HG03064 (cell line): Measurements from ENCODE around the gene TCERG1L.
"Not testable (repeated sequence)": the region's sequence is repeated elsewhere in the genome, so short reads cannot be mapped to it uniquely, and the experiment has no call there.

Source experiments
- ATAC-seq: cut with Tn5 transposase; IDR thresholded peaks from one replicate; pipeline ENCODE4 v1.9.1; 2021; ENCODE audit warnings: low read depth; ENCODE audit not compliant: unreplicated experiment

Gene TCERG1L

GRCh38 chr10:131150126-131150525 is 161.4 kb downstream of the TCERG1L start:
- ATAC-seq: no peak

DNA sequence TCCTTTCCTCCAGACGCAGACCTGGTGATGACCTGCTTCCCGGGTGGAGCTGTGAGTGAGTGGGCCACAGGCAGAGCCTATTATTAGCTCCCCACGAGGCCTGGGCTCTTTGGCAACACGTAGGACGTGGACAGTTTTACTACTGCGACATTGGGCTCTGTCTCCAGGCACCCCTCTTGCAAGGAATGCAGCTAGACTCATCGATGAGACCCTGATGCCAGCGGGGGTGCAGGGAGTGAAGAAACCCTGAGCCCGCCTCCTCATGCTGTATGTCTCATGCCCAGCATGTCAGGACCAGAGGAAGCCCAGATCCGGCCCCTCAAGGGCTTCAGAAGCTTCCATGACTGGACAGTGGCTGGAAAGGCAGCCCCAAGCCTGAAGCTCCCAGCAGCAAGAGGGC is 161.9 kb downstream of the TCERG1L start:
- ATAC-seq: no peak

GRCh38 chr10:131149111-131149510 is 162.4 kb downstream of the TCERG1L start:
- ATAC-seq: no peak

- no peak for ATAC-seq
Observed at GRCh38 chr10:131148270-131148669, 163.3 kb downstream of the TCERG1L start.

GRCh38 chr10:131147301-131147975 is 164.1 kb downstream of the TCERG1L start:
- no peak for ATAC-seq

DNA sequence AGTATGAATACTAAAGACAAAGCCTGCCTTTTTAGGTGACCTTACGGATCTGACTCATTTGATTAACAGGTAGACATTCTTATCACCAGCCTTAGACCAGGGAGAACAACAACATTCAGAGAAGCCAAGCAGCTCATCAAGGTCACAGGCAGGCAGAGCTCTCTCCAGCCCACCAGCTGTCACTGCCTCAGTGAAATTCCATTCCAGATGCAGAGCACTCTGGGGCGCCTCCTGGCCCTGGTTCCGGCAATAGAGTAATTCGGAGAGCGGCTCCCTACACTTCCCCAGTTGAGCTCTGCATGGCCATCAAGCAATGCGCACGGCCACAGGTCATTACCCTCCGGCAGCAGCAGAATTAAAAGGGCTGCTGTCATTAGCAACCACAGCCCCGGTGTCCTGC is 164.7 kb downstream of the TCERG1L start:
- ATAC-seq: no peak

DNA sequence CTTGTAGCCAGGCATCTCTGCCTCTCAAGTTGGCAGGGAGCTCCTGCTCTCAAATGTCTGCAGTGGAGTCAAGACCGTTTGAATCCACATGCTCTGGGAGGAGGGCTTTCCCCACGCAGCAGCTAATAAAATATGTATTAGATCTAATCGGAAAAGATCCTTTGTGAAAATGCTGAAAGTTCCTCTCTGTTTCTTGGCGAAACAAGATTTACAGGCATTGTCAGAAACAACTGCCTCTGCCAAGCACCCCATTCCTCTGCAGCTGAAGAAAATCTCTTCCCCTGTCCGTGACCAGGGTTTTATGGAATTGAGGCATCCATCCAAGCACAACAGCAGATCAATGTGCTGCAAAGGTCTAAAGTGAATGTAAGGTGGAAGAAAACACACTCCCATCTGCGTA is 165.8 kb downstream of the TCERG1L start:
- ATAC-seq: no peak

GRCh38 chr10:131144711-131145375 is 166.7 kb downstream of the TCERG1L start:
- no peak for ATAC-seq

GRCh38 chr10:131144196-131144595 is 167.3 kb downstream of the TCERG1L start:
- no peak for ATAC-seq

GRCh38 chr10:131143425-131144165 is 167.9 kb downstream of the TCERG1L start:
- ATAC-seq: no peak

DNA sequence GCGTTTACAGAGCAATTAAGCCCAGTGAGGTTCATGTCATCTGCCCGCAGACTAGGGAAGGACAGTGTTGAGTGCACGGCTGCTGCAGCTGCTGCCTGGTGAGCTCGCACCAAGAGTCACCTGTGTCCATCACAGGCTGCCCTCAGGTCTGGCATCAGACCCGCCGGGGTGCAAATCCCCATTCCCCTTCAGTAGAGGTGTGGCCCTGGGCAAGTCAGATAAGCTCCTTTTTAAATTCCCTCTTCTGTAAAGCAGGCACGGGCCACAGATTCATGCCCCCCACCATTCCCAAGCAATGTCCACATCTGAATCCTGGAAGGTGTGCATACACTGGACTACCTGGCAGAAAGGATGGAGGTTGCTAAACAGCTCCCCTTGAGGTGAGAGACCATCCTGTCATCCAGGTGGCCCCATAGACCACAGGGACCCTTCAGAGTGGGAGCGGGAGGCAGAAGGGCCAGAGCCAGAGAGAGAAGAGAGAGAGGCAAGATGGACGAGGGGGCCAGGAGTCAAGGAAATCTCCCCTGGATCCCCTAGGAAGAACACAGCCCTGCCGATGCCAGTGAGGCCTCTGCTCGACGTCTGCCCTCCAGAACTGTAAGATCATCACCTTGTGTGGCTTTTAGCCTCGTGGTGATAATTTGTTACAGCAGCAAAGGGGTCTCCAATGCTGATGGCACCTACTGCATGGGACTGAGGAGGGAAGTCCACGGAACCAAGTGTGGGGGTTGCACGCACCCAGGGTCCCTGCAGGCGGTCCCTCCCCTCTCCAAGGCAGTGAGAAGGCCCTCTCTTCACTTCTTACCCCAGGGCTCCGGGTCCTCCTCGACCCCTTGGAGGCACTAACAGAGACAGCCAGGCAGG is 168.8 kb downstream of the TCERG1L start:
- no peak for ATAC-seq

GRCh38 chr10:131141645-131142516 is 169.6 kb downstream of the TCERG1L start:
- no peak for ATAC-seq

DNA sequence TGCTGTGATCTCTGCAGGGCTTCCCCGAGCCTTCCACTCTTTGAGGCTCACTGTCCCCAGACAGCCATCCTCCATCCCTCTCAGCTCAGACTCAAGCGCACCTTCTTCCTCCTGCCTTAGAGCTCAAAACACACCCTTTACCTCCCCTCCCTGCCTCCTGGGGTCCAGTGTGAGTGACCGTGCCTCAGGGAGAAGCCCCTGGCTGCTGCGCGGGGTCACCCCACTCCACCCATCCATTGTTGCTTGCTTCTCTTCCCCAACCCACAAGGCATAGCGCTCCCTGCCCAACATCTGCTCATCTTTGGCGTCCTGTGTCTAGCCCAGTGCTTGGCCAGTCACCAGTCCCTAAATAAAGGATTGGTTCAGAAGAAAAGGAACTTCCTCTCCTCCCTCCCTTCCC is 170.3 kb downstream of the TCERG1L start:
- ATAC-seq: no peak

DNA sequence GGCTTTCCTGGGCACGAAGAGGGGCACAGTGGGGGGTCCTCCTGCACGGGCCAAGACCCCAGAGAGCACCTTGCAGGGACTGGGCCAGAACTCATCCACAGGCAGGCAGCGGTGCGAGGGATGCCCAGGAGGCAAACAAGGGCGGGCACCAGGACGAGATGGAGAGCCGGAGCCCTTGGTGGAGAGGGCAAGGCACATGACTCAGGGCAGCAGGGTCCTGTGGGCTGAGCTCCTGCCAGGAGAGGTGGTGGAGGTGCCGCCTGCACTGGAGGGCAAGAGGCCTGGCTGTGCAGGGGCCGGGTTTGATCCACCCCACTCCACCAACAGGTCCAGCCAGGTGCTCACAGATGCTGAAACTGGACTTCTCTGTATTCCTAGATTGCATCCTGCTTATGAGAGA is 170.9 kb downstream of the TCERG1L start:
- ATAC-seq: no peak

DNA sequence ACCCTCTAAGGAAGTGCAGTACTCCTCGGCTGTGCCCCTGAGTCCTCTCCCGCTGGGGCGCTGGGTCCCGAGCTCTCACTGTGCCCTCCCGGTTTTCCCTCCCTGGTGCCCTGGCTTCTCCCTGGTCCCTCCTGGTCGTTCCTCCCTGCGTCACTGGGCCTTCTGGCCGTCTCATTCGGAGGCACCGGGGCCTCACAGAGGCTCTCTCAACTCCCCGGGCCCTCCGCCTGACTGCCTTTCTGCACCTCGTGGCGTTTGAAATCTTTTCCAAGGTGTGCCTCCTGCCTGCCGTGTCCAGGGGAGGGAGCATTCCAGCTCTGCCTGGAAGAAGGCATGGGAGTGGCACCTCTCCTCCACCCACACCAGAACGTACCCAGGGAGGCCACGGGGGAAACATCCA is 174.3 kb downstream of the TCERG1L start:
- no peak for ATAC-seq

- ATAC-seq: not testable (repeated sequence)
Observed at GRCh38 chr10:131136336-131136735, 175.2 kb downstream of the TCERG1L start.

DNA sequence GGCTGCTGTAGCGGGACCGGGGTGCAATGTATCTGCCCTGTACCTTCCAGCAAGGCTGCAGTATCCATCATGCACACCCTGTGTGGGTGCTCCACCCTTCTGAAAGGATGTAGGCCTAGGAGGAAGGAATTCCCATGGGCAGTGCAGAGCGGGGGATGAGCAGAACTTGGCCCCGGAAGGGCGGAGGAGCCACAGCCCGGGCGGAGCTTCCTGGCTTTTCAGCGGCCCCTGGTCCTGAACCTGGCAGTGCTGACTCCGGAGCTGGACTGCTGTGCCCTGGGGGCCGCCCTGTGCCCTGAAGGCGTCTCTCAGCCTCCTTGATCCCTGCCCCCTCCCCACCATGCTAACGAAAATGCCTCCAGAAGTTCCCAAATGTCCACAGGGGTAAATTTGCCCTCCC is 175.8 kb downstream of the TCERG1L start:
- ATAC-seq: no peak

- no peak for ATAC-seq
Observed at GRCh38 chr10:131134651-131135050, 176.9 kb downstream of the TCERG1L start.

- no peak for ATAC-seq
Observed at GRCh38 chr10:131134001-131134576, 177.4 kb downstream of the TCERG1L start.
